HTR-8/SVneo (cell line): ENCODE measurements around the gene DRAXIN.
A peak's percentile ranks its signal among the peaks of the same experiment; 100 is the strongest.

ENCODE experiments used
- DNase-seq: peaks from one replicate; pipeline ENCODE4 v3.0.0; 2011; ENCODE audit warnings: low spot score, mixed read lengths; ENCODE audit not compliant: insufficient read length
- FAIRE-seq: peaks from 2 replicates; lab custom pipeline; 2011; peaks lifted over from hg19 to GRCh38; lab: Jason Lieb, UNC

DRAXIN gene, protein sequence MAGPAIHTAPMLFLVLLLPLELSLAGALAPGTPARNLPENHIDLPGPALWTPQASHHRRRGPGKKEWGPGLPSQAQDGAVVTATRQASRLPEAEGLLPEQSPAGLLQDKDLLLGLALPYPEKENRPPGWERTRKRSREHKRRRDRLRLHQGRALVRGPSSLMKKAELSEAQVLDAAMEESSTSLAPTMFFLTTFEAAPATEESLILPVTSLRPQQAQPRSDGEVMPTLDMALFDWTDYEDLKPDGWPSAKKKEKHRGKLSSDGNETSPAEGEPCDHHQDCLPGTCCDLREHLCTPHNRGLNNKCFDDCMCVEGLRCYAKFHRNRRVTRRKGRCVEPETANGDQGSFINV

DNA sequence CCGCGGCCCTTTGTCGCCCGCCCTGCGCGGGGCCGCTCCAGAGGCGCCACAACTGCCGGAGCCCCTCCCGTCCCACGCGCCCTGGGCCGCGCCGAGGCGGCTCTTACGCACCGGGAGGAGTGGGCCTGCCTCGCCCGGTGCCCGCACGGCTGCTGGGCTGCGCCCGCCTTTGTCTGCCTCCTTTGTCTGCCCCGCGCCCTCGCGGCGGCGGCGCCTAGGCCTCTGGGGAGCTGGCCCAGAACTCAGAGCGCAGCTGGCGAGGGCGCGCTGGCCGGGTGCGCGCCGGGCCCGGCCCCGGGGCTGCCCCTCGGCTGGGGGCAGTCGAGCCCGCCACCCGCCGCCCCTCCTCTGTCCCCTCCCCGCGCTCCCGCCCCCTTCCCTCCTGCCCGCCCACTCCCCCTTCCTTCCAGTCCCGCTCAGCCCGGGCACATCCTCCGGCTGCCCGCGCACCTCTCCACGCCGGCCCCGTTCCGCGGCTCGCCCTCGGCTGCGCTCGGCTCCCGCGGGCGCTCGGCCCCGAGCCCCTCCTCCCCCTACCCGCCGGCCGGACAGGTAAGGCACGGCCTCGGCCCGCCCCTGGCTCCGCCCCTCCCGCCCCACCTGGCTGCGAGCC, at the start of gene DRAXIN:
Gene DRAXIN, plus strand, starts transcription at position 409 of the 613 bp plus-strand sequence. CDS start 14,549 bp downstream, outside the sequence.
- DNase-seq, result no peak
- FAIRE-seq, result no peak

DNA sequence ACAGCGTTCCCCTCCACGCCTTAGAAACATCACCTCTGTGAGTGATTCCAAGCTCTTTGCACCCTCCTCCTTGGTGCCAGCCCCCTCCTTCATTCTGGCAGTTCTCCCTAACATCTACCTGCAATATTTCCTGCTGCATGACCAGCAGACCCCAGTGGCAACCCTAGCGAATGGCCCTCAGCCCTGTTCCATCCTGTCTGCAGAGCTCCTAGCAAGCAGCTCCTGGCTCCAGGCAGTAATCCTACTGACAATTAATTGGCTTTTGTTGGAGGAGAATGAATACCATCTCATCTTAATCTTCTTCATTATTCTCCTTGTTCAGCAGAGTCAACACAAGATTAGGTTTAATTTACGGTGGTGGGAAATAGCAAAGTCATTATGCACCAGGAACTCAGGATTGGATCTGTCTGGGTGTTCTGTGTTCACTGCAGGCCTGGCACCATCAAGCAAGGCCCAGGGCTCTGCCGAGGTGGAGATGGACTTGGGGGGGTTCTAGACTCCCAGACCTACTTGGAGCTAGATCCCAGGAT, 49.7 kb upstream of the DRAXIN start:
- DNase-seq (no peak), FAIRE-seq (no peak)

DNA sequence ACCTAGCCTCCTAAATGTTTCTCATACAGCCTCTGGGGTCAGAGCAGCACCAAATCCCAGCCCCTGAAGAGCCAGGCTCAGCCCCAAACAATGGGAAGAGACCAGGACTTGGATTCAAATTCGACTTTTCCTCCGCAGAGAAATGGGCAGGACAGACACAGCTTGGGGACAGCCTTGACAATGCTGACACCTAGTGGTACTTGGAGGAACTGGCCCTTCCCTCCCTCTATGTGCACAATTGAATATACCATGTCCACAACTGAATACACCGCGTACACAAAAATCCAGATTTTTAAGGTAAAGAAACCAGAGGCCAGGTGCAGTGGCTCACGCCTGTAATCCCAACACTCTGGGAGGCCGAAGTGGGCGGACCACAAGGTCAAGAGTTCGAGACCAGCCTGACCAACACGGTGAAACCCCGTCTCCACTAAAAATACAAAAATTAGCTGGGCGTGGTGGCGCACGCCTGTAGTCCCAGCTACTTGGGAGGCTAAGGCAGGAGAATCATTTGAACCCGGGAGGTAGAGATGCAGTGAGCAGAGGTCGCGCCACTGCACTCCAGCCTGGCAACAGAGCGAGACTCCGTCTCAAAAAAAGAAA, 49.0 kb upstream of the DRAXIN start:
- DNase-seq, result peak; percentile 69
- FAIRE-seq, result peak; percentile 80

DNA sequence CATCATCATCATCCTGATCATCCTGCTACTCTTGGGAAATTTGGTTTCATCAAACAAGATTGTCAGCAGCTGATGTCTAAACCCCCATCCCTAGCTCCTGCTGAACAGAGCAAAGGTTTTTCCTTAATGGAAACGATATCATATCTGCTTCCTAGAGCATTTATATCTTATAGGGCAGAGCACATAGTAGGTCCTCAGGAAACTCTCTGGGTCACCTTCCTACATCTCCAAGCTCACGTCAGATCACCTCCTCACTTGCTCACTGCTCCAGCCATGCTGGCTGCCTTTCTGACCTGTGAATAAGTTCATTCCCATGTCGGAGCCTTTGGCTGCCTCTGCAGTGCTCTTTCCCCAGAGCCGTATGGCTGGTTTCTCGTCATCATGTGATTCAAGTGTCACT, 47.7 kb upstream of the DRAXIN start:
- no peak for FAIRE-seq

DNA sequence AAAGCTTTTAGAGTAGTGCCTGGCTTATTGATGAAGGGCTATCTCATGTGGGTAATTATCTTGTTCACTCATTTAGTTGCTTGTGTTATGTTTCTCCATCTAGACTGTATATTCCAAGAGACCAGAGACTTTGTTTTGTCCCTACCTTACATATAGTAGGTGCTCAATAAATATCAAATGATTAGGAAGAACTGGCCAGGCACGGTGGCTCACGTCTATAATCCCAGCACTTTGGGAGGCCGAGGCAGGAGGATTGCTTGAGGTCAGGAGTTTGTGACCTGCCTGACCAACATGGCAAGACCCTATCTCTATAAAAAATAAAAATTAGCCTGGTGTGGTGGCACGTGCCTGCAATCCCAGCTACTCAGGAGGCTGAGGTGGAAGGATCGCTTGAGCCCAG, 46.2 kb upstream of the DRAXIN start:
- no peak for DNase-seq
- no peak for FAIRE-seq

More for the DNA sequence above, 47.7 kb upstream of the DRAXIN start:
- DNase-seq, result no peak

DNA sequence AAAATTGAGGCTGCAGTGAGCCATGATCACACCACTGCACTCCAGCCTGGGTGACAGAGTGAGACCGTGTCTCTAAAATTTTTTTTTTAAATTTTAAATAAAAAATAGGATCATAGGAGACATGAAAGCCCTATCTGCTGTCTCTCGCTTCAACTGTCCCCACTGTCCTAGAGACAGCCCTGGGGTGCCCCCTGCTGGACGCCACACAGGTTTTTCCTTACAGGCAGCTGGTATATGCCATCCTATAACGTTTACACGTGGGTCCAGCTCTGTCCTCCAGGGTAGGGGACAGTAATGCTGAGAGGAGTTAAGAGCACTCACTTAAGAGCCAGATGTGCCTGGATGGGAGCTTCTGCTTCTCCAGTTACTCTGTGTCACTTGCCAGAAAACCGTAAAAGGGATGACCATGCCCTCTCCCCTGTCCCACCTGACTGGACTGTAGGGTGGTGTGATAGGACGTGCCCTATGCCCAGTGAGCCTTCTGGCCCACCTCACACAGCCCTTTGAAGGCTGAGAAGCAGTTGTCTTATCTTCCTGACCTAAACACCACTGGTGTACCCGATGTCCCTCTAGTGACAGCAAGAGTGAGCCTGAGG, 45.7 kb upstream of the DRAXIN start:
- no peak for FAIRE-seq
- DNase-seq, result peak; percentile 68

DNA sequence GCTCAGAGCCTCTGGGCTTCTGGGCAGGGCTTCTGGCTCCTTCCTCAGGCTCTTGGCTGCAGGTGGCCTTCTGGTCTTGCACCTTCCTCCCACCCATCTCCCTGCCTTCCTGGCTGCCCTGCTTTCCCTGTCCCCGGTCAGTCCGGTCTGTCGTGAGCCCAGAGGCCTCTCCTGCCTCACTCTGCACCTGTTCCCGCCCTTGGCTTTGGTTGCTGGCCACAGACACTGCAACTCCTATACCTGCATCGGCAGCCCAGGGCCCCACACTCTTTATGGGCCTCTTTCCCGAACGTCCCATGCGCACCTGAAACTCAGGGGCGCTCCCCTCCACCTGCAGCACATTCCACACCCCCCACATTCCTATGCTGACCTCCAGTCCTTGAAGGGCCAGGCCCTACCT, 45.2 kb upstream of the DRAXIN start:
- FAIRE-seq (no peak), DNase-seq (no peak)

DNA sequence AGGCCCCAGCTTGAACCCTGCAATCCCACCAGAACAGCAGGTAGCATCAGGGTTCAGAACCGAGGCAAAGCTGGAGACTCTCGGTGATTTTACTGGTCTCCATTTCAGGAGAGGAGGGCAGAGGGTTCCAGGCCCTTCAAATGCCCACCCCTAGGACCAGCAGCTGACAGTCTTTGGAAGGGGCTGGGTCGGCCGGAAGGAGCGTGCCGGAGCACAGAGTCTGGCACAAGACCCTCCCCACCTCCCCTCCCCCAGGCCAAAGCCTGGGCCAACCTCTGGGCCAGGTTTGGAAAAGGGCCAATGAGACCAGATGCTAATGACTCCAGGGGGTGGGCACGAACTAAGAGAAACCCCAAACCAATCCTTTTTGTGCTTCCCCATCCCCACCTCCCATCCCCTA, 44.2 kb upstream of the DRAXIN start:
- DNase-seq, result no peak
- FAIRE-seq, result no peak

DNA sequence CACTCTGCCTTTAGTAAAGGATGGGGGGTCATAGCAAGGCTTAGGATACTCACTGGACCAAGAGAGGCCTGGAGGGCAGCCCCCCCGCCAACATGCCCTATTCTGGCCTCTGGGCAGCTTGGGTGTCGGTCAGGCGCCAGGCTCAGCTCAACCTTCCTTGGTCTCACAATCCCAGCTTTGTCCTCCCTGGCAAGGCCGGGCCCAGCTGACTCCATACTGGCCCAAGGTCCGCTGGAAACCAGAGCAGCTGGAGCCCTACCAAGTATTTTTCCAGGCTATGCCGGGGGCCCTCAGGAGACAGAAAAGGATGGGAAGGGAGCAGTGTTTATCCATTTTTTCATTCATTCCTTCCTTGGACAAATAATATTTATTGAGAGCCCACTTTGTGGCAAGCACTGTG, 43.5 kb upstream of the DRAXIN start:
- no peak for DNase-seq
- no peak for FAIRE-seq

DNA sequence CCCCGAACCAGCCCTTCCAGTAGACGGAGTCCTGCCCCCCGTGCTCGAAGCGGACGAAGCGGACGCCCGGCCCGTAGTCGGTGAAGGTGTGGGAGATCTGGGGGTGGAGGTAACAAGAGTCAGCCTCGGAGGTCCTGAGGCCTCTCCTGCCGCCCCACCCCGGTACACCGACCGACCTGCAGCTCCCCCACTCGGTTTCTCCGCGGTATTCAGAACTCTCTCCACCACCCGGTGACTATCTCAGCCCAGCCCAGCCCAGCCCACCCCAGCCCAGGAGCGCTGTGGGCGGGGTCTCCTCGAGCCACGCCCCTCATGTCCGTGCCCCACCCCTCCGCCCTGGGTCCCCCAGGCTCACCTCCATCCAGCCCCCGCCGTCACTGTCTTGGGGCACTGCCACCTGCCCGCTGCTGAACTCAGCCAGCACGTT, 42.8 kb upstream of the DRAXIN start:
- FAIRE-seq (no peak), DNase-seq (no peak)

DNA sequence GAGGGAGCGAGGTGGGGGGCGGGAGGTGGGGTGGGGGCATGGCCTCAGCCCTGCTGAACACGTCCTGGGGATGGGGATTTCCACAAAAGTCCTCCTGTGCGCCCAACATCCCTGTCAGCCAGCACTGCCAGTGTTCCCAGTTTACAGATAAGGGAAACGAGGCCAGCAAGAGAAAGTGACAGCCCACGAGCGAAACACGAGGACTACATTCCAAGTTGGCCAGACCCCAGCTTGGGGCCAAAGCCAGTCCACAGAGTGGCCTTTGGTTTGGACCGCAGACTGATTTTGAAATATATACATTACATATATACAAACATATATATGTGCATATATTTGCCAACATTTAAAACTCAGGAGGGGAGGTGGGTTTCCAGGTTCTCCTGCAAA, 42.3 kb upstream of the DRAXIN start:
- FAIRE-seq (no peak), DNase-seq (no peak)

DNA sequence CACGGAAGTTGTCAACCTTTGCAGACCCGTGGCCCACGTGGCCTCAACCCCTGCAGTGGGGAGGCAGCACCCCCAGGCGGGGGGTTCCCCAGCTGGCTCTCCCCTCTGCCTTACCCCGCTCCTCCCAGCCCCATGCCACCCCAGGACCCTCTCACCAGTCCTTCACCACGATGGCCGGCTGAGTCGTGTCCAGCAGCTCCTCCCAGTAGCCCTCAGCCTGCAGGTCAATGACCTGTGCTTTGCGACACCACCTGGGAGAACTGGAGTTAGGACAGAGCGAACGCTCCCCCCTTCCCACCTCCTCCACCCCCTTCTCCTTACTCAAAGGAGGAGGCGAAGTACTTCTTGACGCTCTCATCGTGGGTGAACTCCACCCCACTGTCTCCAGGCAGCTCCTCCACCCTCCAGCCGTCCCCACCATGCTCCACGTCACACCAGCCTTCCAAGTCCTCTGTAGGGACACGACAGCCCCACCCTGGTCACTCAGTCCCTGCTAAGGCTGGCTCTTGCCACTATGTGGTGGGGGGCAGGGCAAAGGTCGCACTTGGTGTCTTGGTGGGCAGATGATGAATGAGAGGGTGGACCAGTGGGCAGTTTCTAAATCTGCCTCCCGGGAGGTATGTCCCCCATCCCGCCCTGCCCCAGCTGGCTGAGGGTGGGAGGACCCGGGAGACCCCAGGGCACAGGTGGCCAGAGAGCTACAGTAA, 41.7 kb upstream of the DRAXIN start:
- no peak for DNase-seq
- no peak for FAIRE-seq

DNA sequence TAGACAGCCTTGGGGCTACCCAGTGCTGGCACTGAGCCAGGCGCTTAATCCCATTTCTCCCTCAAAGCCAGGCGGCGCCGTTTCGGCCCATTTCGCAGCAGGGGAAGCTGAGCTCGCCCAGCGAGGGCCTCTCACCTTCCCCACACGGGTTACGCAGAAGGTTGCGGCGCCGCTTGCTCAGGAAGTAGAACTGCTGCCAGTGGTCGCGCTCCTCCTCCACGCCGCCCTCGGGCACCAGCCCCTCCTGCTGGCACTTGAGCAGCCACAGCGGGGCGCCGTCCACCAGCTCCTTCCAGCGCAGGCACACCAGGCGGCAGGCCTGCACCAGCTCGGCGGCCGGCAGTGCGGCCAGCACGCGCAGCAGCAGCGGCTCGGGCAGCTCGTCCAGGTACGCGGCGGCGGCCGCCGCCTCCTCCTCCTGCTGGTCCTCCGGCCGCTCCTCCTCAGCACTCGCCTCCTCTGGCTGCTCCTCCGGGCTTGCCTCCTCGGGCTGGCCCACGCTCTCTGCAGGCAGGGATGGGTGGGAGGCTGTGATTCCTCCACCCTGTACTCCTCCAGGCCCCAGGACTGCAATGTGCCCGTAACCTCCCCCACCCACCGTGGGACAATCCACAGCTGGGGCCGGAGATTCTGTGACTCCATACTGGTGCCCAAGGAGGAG, 41.0 kb upstream of the DRAXIN start:
- DNase-seq, result no peak
- FAIRE-seq, result no peak

DNA sequence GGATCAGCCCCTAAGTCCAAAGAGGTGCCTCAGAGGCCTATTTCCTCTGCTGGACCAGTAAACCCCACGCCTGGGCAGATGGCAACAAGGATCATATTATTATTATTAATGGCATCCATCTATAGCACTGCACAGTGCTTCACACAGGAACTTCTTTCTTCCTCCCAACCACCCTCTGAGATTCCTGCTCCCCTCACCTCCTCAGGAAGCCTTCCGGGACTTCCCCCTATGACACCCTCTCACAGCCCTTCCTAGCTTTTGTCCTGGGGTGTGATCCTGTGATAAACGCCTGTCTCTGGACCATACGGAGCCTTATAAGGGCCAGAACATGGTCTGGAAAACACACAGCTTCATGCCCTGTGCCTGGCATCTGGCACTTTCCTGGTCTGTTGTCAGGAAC, 40.5 kb upstream of the DRAXIN start:
- FAIRE-seq, result no peak

DNA sequence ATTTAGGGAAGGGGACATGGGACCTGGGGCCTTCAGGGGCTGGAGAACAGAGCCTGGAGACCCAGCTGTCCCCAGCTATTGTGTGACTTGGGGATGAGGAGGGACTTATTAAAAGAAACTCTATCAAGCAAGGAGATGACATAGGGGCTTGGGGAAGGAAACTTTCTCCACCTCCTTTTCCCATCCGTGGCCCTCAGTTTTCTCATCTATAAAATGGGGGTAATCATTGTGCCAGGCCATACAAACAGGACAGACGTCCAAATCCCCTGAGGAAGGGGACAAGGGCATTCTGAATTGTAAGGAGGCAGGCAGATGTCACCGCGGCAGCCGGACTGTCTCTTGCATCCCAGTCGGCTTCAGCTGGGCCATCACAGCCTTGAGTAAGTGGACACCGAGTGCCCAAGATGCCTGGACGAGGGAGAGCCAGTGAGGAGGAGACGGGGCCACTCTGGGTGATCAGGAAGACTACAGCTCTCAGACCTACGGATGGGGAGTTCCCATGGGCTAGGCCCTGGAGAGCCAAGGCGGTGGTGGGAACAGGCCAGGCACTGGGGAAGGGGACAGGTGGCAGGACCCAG, 39.2 kb upstream of the DRAXIN start:
- FAIRE-seq, result no peak
- DNase-seq, result no peak

More for the DNA sequence above, 40.5 kb upstream of the DRAXIN start:
- DNase-seq, result no peak

DNA sequence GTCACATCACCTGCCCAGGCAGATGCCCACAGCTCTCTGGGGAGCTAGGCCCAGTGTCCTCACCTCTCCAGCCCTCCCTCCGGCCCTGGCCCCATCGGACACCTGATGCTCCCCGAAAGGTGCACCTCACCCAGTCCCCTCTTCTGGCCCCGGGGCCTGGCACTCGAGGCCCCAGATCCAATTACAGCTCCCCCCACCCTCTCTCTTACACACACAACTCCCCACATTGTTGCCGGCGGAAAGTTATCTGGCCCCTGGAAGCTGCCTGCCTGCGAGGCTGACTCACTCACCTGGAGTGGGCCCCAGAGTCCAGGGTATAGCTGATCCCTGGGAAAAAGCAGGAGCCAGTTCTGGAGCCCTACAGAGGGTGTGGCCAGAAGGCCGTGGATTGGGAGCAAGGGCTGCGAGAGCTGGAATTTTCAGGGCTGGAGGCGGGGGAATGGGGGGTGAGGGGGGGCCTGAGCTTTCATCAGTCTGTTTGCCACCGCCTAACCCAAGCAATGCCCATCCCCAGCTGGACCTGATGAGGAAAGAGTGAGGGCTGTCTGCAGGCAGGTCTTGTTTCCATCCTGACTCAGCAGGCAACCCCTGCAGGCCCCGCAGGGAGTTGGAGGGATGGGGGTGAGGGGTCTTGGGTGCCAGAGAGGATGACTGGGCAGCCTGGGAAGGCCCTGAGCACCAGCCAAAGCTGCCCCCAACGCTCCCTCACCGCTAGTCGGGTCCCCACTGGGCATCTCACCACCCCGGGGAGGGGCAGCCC, 38.2 kb upstream of the DRAXIN start:
- FAIRE-seq, result peak; percentile 65
- DNase-seq, result peak; percentile 81

DNA sequence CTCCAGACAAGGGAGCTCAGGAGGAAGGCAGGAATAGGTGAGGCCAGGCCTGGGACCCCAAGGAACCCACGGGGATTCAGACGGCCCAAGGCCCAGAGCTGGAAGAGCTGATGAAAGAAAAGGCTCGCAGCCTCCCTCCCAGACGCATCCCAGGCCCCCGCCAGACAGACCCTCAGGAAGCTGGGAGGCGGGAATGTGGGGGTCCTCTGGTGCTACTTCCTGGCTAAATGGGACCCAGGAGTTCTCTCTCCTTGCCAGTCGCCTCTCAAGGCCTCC, 37.7 kb upstream of the DRAXIN start:
- FAIRE-seq (no peak), DNase-seq (no peak)

DNA sequence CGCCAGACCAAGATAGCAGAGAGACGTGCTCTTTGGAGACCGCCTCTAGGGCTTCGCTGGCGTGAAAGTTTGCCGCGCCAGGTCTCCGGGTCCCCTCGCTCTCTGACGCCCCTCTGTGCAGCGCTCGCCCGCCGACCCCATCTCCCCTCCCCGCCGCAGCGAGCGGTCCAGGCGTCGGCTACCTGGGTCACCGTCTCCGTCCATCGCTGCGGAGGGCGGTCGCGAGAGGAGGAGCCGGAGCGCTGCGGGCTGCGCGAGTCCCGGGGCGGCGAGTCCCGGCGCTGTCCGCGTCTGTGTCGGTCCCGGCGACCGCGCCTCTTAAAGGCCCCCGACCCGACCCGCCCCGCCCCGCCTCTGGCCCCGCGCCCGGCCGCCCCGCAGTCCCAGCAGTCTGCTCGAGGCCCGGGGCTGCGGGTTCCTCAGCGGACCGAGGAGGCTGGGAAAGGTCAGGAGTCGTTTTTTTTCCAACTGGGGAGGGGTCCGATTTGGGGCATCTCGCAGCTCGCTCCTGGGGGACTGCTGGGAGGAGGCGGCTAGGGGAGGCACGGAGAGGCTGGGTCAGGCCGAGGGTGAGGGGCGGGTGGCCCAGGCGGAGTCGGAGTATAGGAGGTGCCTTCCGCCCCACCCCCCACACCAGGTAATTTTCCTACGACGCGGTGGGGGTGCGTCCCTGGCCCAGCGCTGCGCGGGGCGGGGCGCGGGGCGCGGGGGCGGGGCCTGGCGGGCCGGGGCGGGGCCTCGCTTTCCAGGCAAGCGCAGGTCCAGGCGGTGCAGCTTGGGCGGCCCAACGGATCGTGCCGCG, 37.2 kb upstream of the DRAXIN start, which contains the start of the genes FBXO2 and FBXO44:
Gene FBXO2, minus strand, starts transcription at position 293 of the 802 bp plus-strand sequence. Its CDS starts 89 bp downstream, at position 204.
Gene FBXO44, plus strand, starts transcription at position 741 of the 802 bp plus-strand sequence. CDS start 959 bp downstream, outside the sequence.
- DNase-seq (peak; percentile 50), FAIRE-seq (peak; percentile 26)
